Measurements from ENCODE around the gene ATP11C.
"Not testable (repeated sequence)": the region's sequence is repeated elsewhere in the genome, so short reads cannot be mapped to it uniquely, and the experiment has no call there.

Gene ATP11C

GRCh38 chrX:139702658-139703057 lies 230.2 kb downstream of the ATP11C start:
- DNase-seq, result no peak

GRCh38 chrX:139692908-139693307 lies 239.9 kb downstream of the ATP11C start:
- DNase-seq, result no peak

GRCh38 chrX:139692506-139692849 lies 240.4 kb downstream of the ATP11C start:
- DNase-seq, result no peak

- DNase-seq, result no peak
Measured at GRCh38 chrX:139691843-139692505, 240.9 kb downstream of the ATP11C start.

- DNase-seq, result no peak
Measured at GRCh38 chrX:139691493-139691842, 241.4 kb downstream of the ATP11C start.

GRCh38 chrX:139685175-139685574 lies 247.7 kb downstream of the ATP11C start:
- not testable (repeated sequence) for DNase-seq

GRCh38 chrX:139680356-139680755 lies 252.5 kb downstream of the ATP11C start:
- no peak for DNase-seq

Measured in NCI-H1930 (cell line).